A549 (cell line): ENCODE data around the gene RTN4R.

ENCODE experiments used
- RFX5 ChIP-seq: fragments of 450-650 bp; IDR thresholded peaks from 2 replicates; pipeline ENCODE4 v1.7.1; 2014; ENCODE audit warnings: antibody characterized with exemption, mild to moderate bottlenecking, moderate library complexity
- TF ChIP-seq, protein P1 (sequence below): fragments of 200-600 bp; sonication (generic); IDR thresholded peaks from 2 replicates; pipeline ENCODE4 v1.6.1; 2016; ENCODE audit warnings: antibody characterized with exemption, mild to moderate bottlenecking, moderate library complexity
- TF ChIP-seq, protein P2 (sequence below): fragments of >200 bp; sonication (Bioruptor Twin); formaldehyde crosslinking; IDR thresholded peaks from 3 replicates; pipeline ENCODE4 v1.5.1; 2016

DNA sequence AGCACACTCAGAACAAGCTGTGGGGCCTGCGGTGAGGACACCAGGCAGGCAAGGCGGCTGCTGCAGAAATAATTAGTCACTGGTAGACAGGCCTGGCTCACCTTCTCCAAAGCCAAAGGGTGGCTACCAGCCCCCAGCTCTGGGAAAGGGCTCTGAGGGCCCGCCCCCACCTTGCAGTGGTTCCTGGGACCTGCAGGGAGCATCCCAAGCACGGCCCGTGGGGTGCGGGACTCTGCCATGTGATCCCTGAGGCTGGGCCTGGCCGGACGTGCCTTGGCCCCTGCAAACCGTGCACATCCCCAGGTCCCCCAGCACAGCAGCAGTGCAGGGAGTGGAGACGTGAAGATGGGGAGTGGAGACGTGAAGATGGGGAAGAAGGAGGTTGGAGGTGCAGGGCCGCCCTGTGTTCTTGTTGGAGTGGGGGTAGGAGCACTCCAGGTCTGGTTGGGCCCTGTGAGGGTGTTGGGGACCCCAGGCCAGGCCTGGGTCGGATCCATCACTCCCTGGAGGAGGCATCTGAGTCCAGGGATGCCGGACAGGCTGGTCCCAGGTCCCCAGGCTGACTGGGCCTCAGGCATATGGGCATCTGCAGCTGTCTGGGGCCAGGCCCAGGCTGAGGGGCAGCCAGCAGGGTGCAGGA lies 41.9 kb downstream of the RTN4R start:
- TF ChIP-seq, protein P1, sequence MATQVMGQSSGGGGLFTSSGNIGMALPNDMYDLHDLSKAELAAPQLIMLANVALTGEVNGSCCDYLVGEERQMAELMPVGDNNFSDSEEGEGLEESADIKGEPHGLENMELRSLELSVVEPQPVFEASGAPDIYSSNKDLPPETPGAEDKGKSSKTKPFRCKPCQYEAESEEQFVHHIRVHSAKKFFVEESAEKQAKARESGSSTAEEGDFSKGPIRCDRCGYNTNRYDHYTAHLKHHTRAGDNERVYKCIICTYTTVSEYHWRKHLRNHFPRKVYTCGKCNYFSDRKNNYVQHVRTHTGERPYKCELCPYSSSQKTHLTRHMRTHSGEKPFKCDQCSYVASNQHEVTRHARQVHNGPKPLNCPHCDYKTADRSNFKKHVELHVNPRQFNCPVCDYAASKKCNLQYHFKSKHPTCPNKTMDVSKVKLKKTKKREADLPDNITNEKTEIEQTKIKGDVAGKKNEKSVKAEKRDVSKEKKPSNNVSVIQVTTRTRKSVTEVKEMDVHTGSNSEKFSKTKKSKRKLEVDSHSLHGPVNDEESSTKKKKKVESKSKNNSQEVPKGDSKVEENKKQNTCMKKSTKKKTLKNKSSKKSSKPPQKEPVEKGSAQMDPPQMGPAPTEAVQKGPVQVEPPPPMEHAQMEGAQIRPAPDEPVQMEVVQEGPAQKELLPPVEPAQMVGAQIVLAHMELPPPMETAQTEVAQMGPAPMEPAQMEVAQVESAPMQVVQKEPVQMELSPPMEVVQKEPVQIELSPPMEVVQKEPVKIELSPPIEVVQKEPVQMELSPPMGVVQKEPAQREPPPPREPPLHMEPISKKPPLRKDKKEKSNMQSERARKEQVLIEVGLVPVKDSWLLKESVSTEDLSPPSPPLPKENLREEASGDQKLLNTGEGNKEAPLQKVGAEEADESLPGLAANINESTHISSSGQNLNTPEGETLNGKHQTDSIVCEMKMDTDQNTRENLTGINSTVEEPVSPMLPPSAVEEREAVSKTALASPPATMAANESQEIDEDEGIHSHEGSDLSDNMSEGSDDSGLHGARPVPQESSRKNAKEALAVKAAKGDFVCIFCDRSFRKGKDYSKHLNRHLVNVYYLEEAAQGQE, result no peak
- TF ChIP-seq, protein P2, sequence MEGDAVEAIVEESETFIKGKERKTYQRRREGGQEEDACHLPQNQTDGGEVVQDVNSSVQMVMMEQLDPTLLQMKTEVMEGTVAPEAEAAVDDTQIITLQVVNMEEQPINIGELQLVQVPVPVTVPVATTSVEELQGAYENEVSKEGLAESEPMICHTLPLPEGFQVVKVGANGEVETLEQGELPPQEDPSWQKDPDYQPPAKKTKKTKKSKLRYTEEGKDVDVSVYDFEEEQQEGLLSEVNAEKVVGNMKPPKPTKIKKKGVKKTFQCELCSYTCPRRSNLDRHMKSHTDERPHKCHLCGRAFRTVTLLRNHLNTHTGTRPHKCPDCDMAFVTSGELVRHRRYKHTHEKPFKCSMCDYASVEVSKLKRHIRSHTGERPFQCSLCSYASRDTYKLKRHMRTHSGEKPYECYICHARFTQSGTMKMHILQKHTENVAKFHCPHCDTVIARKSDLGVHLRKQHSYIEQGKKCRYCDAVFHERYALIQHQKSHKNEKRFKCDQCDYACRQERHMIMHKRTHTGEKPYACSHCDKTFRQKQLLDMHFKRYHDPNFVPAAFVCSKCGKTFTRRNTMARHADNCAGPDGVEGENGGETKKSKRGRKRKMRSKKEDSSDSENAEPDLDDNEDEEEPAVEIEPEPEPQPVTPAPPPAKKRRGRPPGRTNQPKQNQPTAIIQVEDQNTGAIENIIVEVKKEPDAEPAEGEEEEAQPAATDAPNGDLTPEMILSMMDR, result no peak
- TF ChIP-seq RFX5, result no peak
